Right lobe of liver (tissue), 4 donors: Measurements from ENCODE around the gene RRAS2.

ENCODE experiments used
- POLR2A ChIP-seq: fragments of 450-650 bp; IDR thresholded peaks from one replicate; pipeline ENCODE4 v1.6.1; 2017; ENCODE audit warnings: antibody characterized with exemption, mild to moderate bottlenecking
- TF ChIP-seq, protein P1 (sequence below), 4 donors: fragments of 200-600 bp in 3 of 4; fragments of 450-650 bp in 1 of 4; IDR thresholded peaks; one replicate each; pipeline versions ENCODE4 v1.5.1 to v1.8.0; 2016 to 2022; ENCODE audit warnings: antibody characterized with exemption in 4 of 4, mild to moderate bottlenecking in 2 of 4
- donor health status: DM: no; HTN: no; CAD: no.
- donor health status: DM: no; HTN: no; CAD: no.
- donor health status: DM: no; HTN: yes; CAD: no.

DNA sequence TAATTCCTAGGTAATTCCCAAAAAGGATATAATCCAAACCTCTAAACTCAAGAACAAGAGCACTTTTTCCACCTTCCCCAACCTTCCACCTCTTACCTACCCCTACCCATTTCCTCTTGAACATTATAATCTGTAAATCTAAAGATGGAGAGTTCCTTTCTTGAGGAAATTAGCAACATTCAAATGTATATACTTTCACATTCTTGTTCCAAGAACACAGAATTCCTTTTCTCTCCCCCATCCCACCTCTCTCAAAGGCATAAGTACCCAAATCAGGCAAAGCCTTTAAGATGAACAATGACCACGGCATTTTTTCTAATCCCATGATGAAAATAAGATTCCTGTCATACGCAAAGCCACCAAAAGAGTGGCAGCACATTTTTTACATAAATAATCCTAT lies 18.3 kb downstream of the RRAS2 start:
- TF ChIP-seq POLR2A: no peak
- TF ChIP-seq, protein P1, sequence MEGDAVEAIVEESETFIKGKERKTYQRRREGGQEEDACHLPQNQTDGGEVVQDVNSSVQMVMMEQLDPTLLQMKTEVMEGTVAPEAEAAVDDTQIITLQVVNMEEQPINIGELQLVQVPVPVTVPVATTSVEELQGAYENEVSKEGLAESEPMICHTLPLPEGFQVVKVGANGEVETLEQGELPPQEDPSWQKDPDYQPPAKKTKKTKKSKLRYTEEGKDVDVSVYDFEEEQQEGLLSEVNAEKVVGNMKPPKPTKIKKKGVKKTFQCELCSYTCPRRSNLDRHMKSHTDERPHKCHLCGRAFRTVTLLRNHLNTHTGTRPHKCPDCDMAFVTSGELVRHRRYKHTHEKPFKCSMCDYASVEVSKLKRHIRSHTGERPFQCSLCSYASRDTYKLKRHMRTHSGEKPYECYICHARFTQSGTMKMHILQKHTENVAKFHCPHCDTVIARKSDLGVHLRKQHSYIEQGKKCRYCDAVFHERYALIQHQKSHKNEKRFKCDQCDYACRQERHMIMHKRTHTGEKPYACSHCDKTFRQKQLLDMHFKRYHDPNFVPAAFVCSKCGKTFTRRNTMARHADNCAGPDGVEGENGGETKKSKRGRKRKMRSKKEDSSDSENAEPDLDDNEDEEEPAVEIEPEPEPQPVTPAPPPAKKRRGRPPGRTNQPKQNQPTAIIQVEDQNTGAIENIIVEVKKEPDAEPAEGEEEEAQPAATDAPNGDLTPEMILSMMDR (IDR thresholded peaks at IDR 0.05): no peak
